ENCODE data around the gene PLPP4. TPM values are rescaled to one million over a fixed set of nuclear protein-coding genes. Genes with fewer than 3 reads are reported as not detected.

Gene PLPP4
- total RNA-seq, 2 experiments from 2014 or later: not detected

DNA sequence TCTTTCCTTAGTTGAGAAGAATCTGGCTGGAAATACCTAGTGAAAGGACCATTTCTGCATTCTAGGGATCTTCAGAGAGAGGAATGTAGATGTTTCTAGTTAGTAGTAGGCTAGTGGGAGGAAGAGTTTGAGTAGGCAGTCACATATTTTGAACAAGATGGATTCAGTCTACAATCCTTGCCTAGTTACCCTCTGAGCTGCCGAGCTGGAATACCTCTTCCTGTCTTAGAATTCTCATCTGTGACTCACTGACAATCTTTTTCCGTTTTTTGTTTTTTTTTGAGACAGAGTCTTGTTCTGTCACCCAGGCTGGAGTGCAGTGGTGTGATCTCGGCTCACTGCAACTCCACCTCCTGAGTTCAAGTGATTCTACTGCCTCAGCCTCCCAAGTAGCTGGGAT lies 30.7 kb upstream of the PLPP4 start:
- H3K27me3 ChIP-seq (ENCODE audit: control insufficient read depth in 1 of 2, insufficient read depth in 2 of 2, low read length in 2 of 2): peaks cover 4 to 10% of the 10 kb centered on the region in 2 experiments
- Mint-ChIP-seq H3K36me3 (ENCODE audit: low read depth) (no peaks in the 10 kb centered on the region), H3K4me1 (ENCODE audit: low read depth) (peaks cover 2% of the 10 kb centered on the region), H3K27ac (no peak overlapping the region), H3K27me3 (peaks cover 12% of the 10 kb centered on the region), H3K9me3 (peaks cover 3% of the 10 kb centered on the region), H3K4me3 (no peak overlapping the region)
- DNase-seq: no peak
- no peak for ATAC-seq (ENCODE audit: poor library complexity)
- TF ChIP-seq, protein P1, sequence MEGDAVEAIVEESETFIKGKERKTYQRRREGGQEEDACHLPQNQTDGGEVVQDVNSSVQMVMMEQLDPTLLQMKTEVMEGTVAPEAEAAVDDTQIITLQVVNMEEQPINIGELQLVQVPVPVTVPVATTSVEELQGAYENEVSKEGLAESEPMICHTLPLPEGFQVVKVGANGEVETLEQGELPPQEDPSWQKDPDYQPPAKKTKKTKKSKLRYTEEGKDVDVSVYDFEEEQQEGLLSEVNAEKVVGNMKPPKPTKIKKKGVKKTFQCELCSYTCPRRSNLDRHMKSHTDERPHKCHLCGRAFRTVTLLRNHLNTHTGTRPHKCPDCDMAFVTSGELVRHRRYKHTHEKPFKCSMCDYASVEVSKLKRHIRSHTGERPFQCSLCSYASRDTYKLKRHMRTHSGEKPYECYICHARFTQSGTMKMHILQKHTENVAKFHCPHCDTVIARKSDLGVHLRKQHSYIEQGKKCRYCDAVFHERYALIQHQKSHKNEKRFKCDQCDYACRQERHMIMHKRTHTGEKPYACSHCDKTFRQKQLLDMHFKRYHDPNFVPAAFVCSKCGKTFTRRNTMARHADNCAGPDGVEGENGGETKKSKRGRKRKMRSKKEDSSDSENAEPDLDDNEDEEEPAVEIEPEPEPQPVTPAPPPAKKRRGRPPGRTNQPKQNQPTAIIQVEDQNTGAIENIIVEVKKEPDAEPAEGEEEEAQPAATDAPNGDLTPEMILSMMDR (IDR thresholded peaks at IDR 0.05): no peak
- H3K9me3 ChIP-seq (ENCODE audit: control insufficient read depth in 1 of 2, insufficient read depth in 1 of 2, low read length in 2 of 2): no peaks in the 10 kb centered on the region
- no peak overlapping the region for H3K27ac ChIP-seq (ENCODE audit: low read depth in 1 of 2, low read length in 2 of 2)
- POLR2A ChIA-PET: no interaction called here
- no peak overlapping the region for H3K4me3 ChIP-seq (ENCODE audit: low read length)
- H3K4me1 ChIP-seq (ENCODE audit: insufficient read depth, low read length): no peaks in the 10 kb centered on the region
- no peaks in the 10 kb centered on the region for H3K36me3 ChIP-seq (ENCODE audit: insufficient read depth, low read length)
- intact Hi-C loops (cut with DNase I, micrococcal nuclease): no loop called here
- CTCF ChIA-PET: no interaction called here

- no peaks in the 10 kb centered on the region for H3K36me3 Mint-ChIP-seq (ENCODE audit: low read depth)
- H3K4me3 Mint-ChIP-seq: no peak overlapping the region
- H3K9me3 ChIP-seq (ENCODE audit: control insufficient read depth in 1 of 2, insufficient read depth in 1 of 2, low read length in 2 of 2): no peaks in the 10 kb centered on the region
- DNase-seq (no peak), ATAC-seq (ENCODE audit: poor library complexity) (no peak)
- no peaks in the 10 kb centered on the region for H3K4me1 ChIP-seq (ENCODE audit: insufficient read depth, low read length)
- POLR2A ChIA-PET: no interaction called here
- peaks cover 6 to 18% of the 10 kb centered on the region in 2 experiments for H3K27me3 ChIP-seq (ENCODE audit: control insufficient read depth in 1 of 2, insufficient read depth in 2 of 2, low read length in 2 of 2)
- H3K27ac ChIP-seq (ENCODE audit: low read depth in 1 of 2, low read length in 2 of 2): no peak overlapping the region
- H3K9me3 Mint-ChIP-seq: peaks cover 3% of the 10 kb centered on the region
- H3K27me3 Mint-ChIP-seq: peaks cover 26% of the 10 kb centered on the region
- no peaks in the 10 kb centered on the region for H3K36me3 ChIP-seq (ENCODE audit: insufficient read depth, low read length)
- TF ChIP-seq, protein P1 (IDR thresholded peaks at IDR 0.05): no peak
- peaks cover 5% of the 10 kb centered on the region for H3K4me1 Mint-ChIP-seq (ENCODE audit: low read depth)
- H3K4me3 ChIP-seq (ENCODE audit: low read length): no peak overlapping the region
- CTCF ChIA-PET: no interaction called here
- intact Hi-C loops (cut with DNase I, micrococcal nuclease): no loop called here
- no peak overlapping the region for H3K27ac Mint-ChIP-seq
Measured at GRCh38 chr10:120428754-120429153, 28.3 kb upstream of the PLPP4 start.

- TF ChIP-seq, protein P1 (IDR thresholded peaks at IDR 0.05): no peak
- H3K27me3 ChIP-seq (ENCODE audit: control insufficient read depth in 1 of 2, insufficient read depth in 2 of 2, low read length in 2 of 2): peaks cover 6 to 18% of the 10 kb centered on the region in 2 experiments
- Mint-ChIP-seq H3K27me3 (peaks cover 26% of the 10 kb centered on the region), H3K27ac (no peak overlapping the region), H3K4me1 (ENCODE audit: low read depth) (peaks cover 5% of the 10 kb centered on the region), H3K4me3 (no peak overlapping the region), H3K36me3 (ENCODE audit: low read depth) (no peaks in the 10 kb centered on the region), H3K9me3 (no peaks in the 10 kb centered on the region)
- DNase-seq (no peak), ATAC-seq (ENCODE audit: poor library complexity) (no peak)
- intact Hi-C loops (cut with DNase I, micrococcal nuclease): no loop called here
- no peaks in the 10 kb centered on the region for H3K4me1 ChIP-seq (ENCODE audit: insufficient read depth, low read length)
- no peaks in the 10 kb centered on the region for H3K36me3 ChIP-seq (ENCODE audit: insufficient read depth, low read length)
- no peak overlapping the region for H3K4me3 ChIP-seq (ENCODE audit: low read length)
- POLR2A ChIA-PET: no interaction called here
- no peaks in the 10 kb centered on the region for H3K9me3 ChIP-seq (ENCODE audit: control insufficient read depth in 1 of 2, insufficient read depth in 1 of 2, low read length in 2 of 2)
- CTCF ChIA-PET: no interaction called here
- H3K27ac ChIP-seq (ENCODE audit: low read depth in 1 of 2, low read length in 2 of 2): no peak overlapping the region
Measured at GRCh38 chr10:120429395-120429794, 27.6 kb upstream of the PLPP4 start.

All from CD4-positive, alpha-beta T cell (primary cell).